Measurements from ENCODE around the gene PROM2. TPM values are rescaled to one million over a fixed set of nuclear protein-coding genes. Genes with fewer than 3 reads are reported as not detected.
"Not testable (repeated sequence)": the region's sequence is repeated elsewhere in the genome, so short reads cannot be mapped to it uniquely, and the experiment has no call there.

The PROM2 gene
- total RNA-seq, 3 donors from 2014 or later = 24.4 to 44.0 (median 35.8) TPM

DNA sequence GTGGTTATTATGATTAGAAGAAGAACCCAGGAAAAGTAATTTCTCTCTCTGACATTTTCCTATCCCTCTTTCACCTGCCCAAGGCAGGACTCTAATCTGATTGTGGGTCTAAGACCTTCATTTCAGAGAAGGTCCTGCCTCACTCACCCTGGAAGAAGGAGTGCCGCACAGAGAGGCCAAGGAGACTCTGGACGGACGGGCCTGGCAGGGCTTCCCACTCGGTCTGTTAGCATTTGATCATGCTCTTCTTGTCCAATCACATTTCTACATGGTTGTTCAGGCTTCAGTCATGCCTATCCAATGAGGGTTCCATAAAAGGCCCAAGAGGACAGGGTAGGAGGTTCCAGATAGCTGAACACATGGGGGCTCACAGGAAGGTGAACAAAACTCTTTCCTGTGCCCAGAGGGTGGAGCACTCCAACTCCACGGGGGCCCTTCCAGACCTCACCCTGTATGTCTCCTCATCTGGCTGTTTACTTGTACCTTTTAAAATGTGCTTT lies 39.9 kb upstream of the PROM2 start:
- Histone ChIP-seq H3K9me3 (peaks cover 3% of the 10 kb centered on the region), H3K36me3 (ENCODE audit: low read depth) (no peaks in the 10 kb centered on the region), H3K4me1 (ENCODE audit: low read depth) (no peaks in the 10 kb centered on the region), H3K4me3 (no peak overlapping the region)
- DNase-seq (no peak), ATAC-seq (no peak)
- intact Hi-C loops (cut with DNase I, micrococcal nuclease) = loop anchor here in 1 of 2 donors (10.0 kb wide), 1 partner anchor 80 kb away; no protein-coding TSS in a partner anchor
- TF ChIP-seq, protein P1, sequence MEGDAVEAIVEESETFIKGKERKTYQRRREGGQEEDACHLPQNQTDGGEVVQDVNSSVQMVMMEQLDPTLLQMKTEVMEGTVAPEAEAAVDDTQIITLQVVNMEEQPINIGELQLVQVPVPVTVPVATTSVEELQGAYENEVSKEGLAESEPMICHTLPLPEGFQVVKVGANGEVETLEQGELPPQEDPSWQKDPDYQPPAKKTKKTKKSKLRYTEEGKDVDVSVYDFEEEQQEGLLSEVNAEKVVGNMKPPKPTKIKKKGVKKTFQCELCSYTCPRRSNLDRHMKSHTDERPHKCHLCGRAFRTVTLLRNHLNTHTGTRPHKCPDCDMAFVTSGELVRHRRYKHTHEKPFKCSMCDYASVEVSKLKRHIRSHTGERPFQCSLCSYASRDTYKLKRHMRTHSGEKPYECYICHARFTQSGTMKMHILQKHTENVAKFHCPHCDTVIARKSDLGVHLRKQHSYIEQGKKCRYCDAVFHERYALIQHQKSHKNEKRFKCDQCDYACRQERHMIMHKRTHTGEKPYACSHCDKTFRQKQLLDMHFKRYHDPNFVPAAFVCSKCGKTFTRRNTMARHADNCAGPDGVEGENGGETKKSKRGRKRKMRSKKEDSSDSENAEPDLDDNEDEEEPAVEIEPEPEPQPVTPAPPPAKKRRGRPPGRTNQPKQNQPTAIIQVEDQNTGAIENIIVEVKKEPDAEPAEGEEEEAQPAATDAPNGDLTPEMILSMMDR (IDR thresholded peaks at IDR 0.05) = no peak

DNA sequence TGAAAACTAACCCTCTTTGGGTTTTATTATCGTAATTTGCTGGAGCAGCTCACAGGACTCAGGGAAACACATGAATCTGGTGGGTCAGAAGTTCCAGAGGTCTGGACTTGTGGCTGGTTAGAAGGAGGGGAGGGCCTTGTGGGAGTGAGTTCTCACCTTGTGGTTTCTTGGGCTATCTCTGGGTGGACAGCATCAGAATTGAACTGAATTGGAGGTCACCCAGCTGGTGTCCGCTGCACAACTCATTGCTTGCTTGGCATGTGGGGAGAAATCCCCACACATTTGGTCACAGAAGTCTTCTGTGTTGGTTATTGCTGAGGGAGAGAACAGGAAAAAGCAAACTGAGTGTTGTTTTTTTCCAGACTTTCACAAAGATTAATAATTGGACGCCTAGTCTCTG lies 39.4 kb upstream of the PROM2 start:
- Histone ChIP-seq H3K9me3 (peaks cover 3% of the 10 kb centered on the region), H3K36me3 (ENCODE audit: low read depth) (no peaks in the 10 kb centered on the region), H3K4me3 (no peak overlapping the region), H3K4me1 (ENCODE audit: low read depth) (no peaks in the 10 kb centered on the region)
- intact Hi-C loops (cut with DNase I, micrococcal nuclease) = loop anchor here in 1 of 2 donors (10.0 kb wide), 1 partner anchor 80 kb away; no protein-coding TSS in a partner anchor
- ATAC-seq = no peak
- DNase-seq = no peak
- TF ChIP-seq, protein P1 (IDR thresholded peaks at IDR 0.05) = no peak

DNA sequence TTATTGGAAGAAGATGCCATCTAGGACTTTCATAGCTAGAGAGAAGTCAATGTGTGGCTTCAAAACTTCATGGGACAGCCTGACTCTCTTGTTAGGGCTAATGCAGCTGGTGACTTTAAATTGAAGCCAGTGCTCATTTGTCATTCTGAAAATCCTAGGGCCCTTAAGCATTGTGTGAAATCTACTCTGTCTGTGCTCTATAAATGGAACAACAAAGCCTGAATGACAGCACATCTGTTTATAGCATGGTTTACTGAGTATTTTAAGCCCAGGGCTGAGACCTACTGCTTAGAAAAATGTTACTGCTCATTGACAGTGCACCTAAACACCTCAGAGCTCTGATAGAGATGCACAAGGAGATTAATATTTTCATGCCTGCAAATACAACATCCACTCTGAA lies 36.1 kb upstream of the PROM2 start:
- intact Hi-C loops (cut with DNase I, micrococcal nuclease) = loop anchor here in 1 of 2 donors (10.0 kb wide), 1 partner anchor 77 kb away; no protein-coding TSS in a partner anchor
- Histone ChIP-seq H3K9me3 (peaks cover 20% of the 10 kb centered on the region), H3K4me1 (ENCODE audit: low read depth) (no peaks in the 10 kb centered on the region), H3K36me3 (ENCODE audit: low read depth) (no peaks in the 10 kb centered on the region), H3K4me3 (no peak overlapping the region)
- DNase-seq (no peak), ATAC-seq (no peak)
- TF ChIP-seq, protein P1 (IDR thresholded peaks at IDR 0.05) = no peak

DNA sequence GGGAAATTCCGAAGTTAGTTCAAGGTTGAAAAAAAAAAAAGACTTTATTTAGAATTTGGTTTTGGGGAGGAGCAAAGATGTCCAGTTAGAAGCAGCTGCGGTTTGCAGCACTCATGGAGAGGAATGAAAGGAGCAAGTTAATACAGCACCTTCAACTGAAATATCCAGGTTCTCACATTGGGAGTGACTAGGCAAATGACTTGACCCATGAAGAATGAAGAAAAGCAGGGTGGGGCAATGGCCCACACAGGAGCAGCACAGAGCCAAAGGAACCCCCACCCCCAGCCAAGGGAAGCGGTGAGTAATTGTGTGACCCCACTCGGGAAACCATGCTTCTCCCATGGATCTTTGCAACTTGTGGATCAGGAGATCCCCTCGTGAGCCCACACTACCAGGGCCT lies 34.2 kb upstream of the PROM2 start:
- TF ChIP-seq, protein P1 (IDR thresholded peaks at IDR 0.05) = no peak
- Histone ChIP-seq H3K36me3 (ENCODE audit: low read depth) (no peaks in the 10 kb centered on the region), H3K4me1 (ENCODE audit: low read depth) (no peaks in the 10 kb centered on the region), H3K4me3 (no peak overlapping the region), H3K9me3 (peaks cover 20% of the 10 kb centered on the region)
- intact Hi-C loops (cut with DNase I, micrococcal nuclease) = no loop called here
- ATAC-seq = no peak
- DNase-seq = no peak

DNA sequence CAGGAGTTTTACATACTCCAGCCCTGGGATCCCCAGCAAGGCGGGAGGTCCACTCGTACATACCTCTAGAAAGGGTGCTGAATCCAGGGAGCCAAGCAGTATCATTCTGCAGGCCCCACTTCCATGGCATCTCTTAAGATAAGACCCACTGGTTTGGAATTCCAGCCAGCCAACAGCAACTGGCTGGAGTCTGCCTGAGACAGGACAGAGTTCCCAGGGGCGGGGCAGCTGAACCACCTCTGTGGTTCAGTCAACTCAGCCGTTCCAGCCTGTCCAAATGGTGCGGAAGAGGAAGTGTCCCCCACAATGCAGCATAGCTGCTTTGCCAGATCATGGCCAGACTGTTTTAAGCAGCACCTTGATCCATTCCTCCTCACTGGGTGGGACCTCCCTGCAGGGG lies 33.7 kb upstream of the PROM2 start:
- peaks cover 18% of the 10 kb centered on the region for H3K9me3 ChIP-seq
- TF ChIP-seq, protein P1 (IDR thresholded peaks at IDR 0.05) = no peak
- intact Hi-C loops (cut with DNase I, micrococcal nuclease) = no loop called here
- no peaks in the 10 kb centered on the region for H3K4me1 ChIP-seq (ENCODE audit: low read depth)
- DNase-seq = no peak
- no peaks in the 10 kb centered on the region for H3K36me3 ChIP-seq (ENCODE audit: low read depth)
- no peak overlapping the region for H3K4me3 ChIP-seq
- ATAC-seq = no peak

DNA sequence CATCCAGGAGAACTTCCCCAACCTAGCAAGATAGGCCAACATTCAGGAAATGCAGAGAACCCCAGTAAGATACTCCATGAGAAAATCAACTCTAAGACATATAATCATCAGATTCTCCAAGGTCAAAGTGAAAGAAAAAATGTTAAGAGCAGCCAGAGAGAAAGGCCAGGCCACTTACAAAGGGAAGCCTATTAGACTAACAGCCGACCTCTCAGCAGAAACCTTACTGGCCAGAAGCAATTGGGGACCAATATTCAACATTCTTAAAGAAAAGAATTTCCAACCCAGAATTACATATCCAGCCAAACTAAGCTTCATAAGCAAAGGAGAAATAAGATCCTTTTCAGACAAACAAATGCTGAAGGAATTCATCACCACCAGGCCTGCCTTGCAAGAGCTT lies 32.2 kb upstream of the PROM2 start:
- intact Hi-C loops (cut with DNase I, micrococcal nuclease); H3K4me3 ChIP-seq; ATAC-seq; H3K36me3 ChIP-seq (ENCODE audit: low read depth); H3K4me1 ChIP-seq (ENCODE audit: low read depth); DNase-seq: not testable (repeated sequence)
- peaks cover 21% of the 10 kb centered on the region for H3K9me3 ChIP-seq

All from mucosa of descending colon (tissue), 3 donors.